ENCODE data around the gene CDC37. TPM values are rescaled to one million over a fixed set of nuclear protein-coding genes. Genes with fewer than 3 reads are reported as not detected.
"Not testable (repeated sequence)": the region's sequence is repeated elsewhere in the genome, so short reads cannot be mapped to it uniquely, and the experiment has no call there.

CDC37 gene
- total RNA-seq, 1 experiment from 2014 or later: 204 TPM

GRCh38 chr19:10411224-10411623 is 7.9 kb upstream of the CDC37 start:
- DNase-seq (ENCODE audit: low spot score); POLR2A ChIA-PET; H3K9me3 Mint-ChIP-seq; H3K27ac Mint-ChIP-seq; H3K4me3 Mint-ChIP-seq; H3K4me1 Mint-ChIP-seq; ATAC-seq; H3K36me3 Mint-ChIP-seq: not testable (repeated sequence)
- CTCF ChIA-PET: interaction anchor here (1.2 to 2.4 kb wide), 3 partner anchors 10 to 68 kb away, joined by 4 to 8 read pairs (median 4); no protein-coding TSS in a partner anchor
- peaks cover 83% of the 10 kb centered on the region for H3K27me3 Mint-ChIP-seq (ENCODE audit: low read depth)

- TF ChIP-seq MAX (CRISPR knock-in tag; IDR thresholded peaks at IDR 0.05) (no peak), PRRX2 (CRISPR knock-in tag; IDR thresholded peaks at IDR 0.05) (no peak), FOXJ3 (CRISPR knock-in tag; IDR thresholded peaks at IDR 0.05; ENCODE audit: borderline replicate concordance) (no peak), ZNF232 (CRISPR knock-in tag; IDR thresholded peaks at IDR 0.05) (no peak), SMAD4 (CRISPR knock-in tag; IDR thresholded peaks at IDR 0.05) (no peak), E2F4 (CRISPR knock-in tag; IDR thresholded peaks at IDR 0.05; ENCODE audit: borderline replicate concordance, low read depth) (no peak), ATF2 (CRISPR knock-in tag; IDR thresholded peaks at IDR 0.05; ENCODE audit: borderline replicate concordance, low read depth) (no peak), ERG (CRISPR knock-in tag; IDR thresholded peaks at IDR 0.05) (no peak), IRF2 (CRISPR knock-in tag; IDR thresholded peaks at IDR 0.05; ENCODE audit: borderline replicate concordance, low read depth) (no peak), ZBTB43 (CRISPR knock-in tag; IDR thresholded peaks at IDR 0.05) (no peak), SMAD3 (CRISPR knock-in tag; IDR thresholded peaks at IDR 0.05; ENCODE audit: borderline replicate concordance) (no peak), RELA (CRISPR knock-in tag; IDR thresholded peaks at IDR 0.05; ENCODE audit: borderline replicate concordance) (no peak), KAT7 (CRISPR knock-in tag; IDR thresholded peaks at IDR 0.05; ENCODE audit: borderline replicate concordance) (no peak)
- ChIA-PET CTCF (interaction anchor here (1.3 to 8.3 kb wide), 3 partner anchors 8 to 150 kb away, joined by 3 to 229 read pairs (median 5); no protein-coding TSS in a partner anchor), POLR2A (no interaction called here)
- no peak overlapping the region for H3K4me3 Mint-ChIP-seq
- no peaks in the 10 kb centered on the region for H3K36me3 Mint-ChIP-seq
- H3K27ac Mint-ChIP-seq: no peak overlapping the region
- ATAC-seq: no peak
- no peak for DNase-seq (ENCODE audit: low spot score)
- H3K4me1 Mint-ChIP-seq: peaks cover 5% of the 10 kb centered on the region; the same call in 1 of the 2 replicates
- H3K27me3 Mint-ChIP-seq (ENCODE audit: low read depth): peaks cover 83% of the 10 kb centered on the region
- no peaks in the 10 kb centered on the region for H3K9me3 Mint-ChIP-seq
These were observed 5.4 kb upstream of the CDC37 start for GRCh38 chr19:10408511-10409283.

- Mint-ChIP-seq H3K4me3 (no peak overlapping the region), H3K9me3 (no peaks in the 10 kb centered on the region), H3K27me3 (ENCODE audit: low read depth) (peaks cover 67% of the 10 kb centered on the region), H3K27ac (no peak overlapping the region), H3K4me1 (peaks cover 10% of the 10 kb centered on the region), H3K36me3 (no peaks in the 10 kb centered on the region)
- DNase-seq (ENCODE audit: low spot score) (no peak), ATAC-seq (no peak)
- ChIA-PET CTCF (interaction anchor here (0.5 to 8.3 kb wide), 6 partner anchors 9 to 1239 kb away, joined by 3 to 229 read pairs (median 6); partner anchors contain the start of gene ICAM1), POLR2A (no interaction called here)
- TF ChIP-seq ESRRA (CRISPR knock-in tag; IDR thresholded peaks at IDR 0.05; ENCODE audit: borderline replicate concordance) (no peak), EMX1 (CRISPR knock-in tag; IDR thresholded peaks at IDR 0.05) (no peak), ZNF281 (CRISPR knock-in tag; IDR thresholded peaks at IDR 0.05) (no peak), CDX4 (CRISPR knock-in tag; IDR thresholded peaks at IDR 0.05; ENCODE audit: borderline replicate concordance) (no peak), ZNF416 (CRISPR knock-in tag; IDR thresholded peaks at IDR 0.05) (no peak), ZNF671 (CRISPR knock-in tag; IDR thresholded peaks at IDR 0.05) (no peak), RORB (CRISPR knock-in tag; IDR thresholded peaks at IDR 0.05) (no peak), E2F4 (CRISPR knock-in tag; IDR thresholded peaks at IDR 0.05; ENCODE audit: borderline replicate concordance, low read depth) (no peak)
These were observed 3.8 kb upstream of the CDC37 start for GRCh38 chr19:10407096-10407495.
